IMR-90 (cell line): ENCODE data around the gene KIAA0825. TPM values are rescaled to one million over a fixed set of nuclear protein-coding genes. Genes with fewer than 3 reads are reported as not detected.
A peak's percentile ranks its signal among the peaks of the same experiment; 100 is the strongest.

Experiments used
- ATAC-seq: fragments of 200-7000 bp; cut with Tn5 transposase; 2 replicates; pipeline ENCODE4 v1.9.1; 2020; ENCODE audit warnings: low read depth, mild to moderate bottlenecking, moderate library complexity
- BruUV-seq: library from RNA; stranded (reverse); fragments of 400-500 nt; replicated peaks from 2 replicates; lab custom pipeline; 2021; lab: Mats Ljungman, UMichigan
- CTCF ChIA-PET: fragments of 300-600 bp; formaldehyde crosslinking; extraction: SDS; loops from one replicate; lab custom pipeline; 2021; ENCODE audit warnings: antibody characterized with exemption; lab: Yijun Ruan, JAX
- POLR2A ChIA-PET: fragments of 300-600 bp; sonication (Branson Sonifier 250); formaldehyde crosslinking; loops from one replicate; lab custom pipeline; 2022; ENCODE audit warnings: antibody characterized with exemption; ENCODE audit not compliant: unreplicated experiment; lab: Charles Lee
- DNase-seq: peaks from one replicate; pipeline ENCODE4 v3.0.0; 2013
- H2AFZ ChIP-seq: replicated peaks from 2 replicates; pipeline ENCODE3; 2013; ENCODE audit warnings: low read length, mild to moderate bottlenecking; ENCODE audit not compliant: poor library complexity
- H2AK5ac ChIP-seq: 2 replicates; pipeline ENCODE4 v1.6.1; 2013; ENCODE audit warnings: low read depth, low read length, inconsistent platforms
- H2AK9ac ChIP-seq: replicated peaks from 2 replicates; pipeline ENCODE3; 2013; ENCODE audit warnings: mild to moderate bottlenecking, low read depth, low read length, moderate library complexity; ENCODE audit not compliant: poor library complexity
- H2BK120ac ChIP-seq: 2 replicates; pipeline ENCODE4 v1.6.1; 2013; ENCODE audit warnings: low read depth, low read length, inconsistent platforms
- H2BK15ac ChIP-seq: 3 replicates; pipeline ENCODE4 v1.6.1; 2013; ENCODE audit warnings: low read depth, low read length, inconsistent platforms
- H2BK20ac ChIP-seq: 2 replicates; pipeline ENCODE4 v1.6.1; 2013; ENCODE audit warnings: low read depth, mild to moderate bottlenecking, inconsistent platforms, low read length, moderate library complexity
- H2BK5ac ChIP-seq: 2 replicates; pipeline ENCODE4 v1.6.1; 2013; ENCODE audit warnings: mild to moderate bottlenecking, low read depth, low read length, inconsistent platforms; ENCODE audit not compliant: poor library complexity, severe bottlenecking
- H3K14ac ChIP-seq: replicated peaks from 2 replicates; pipeline ENCODE4 v1.6.1; 2013; ENCODE audit warnings: low read depth, low read length, inconsistent platforms
- H3K18ac ChIP-seq: 2 replicates; pipeline ENCODE4 v1.6.1; 2013; ENCODE audit warnings: low read depth, low read length, control low read depth
- H3K23ac ChIP-seq: 2 replicates; pipeline ENCODE4 v1.6.1; 2013; ENCODE audit warnings: low read depth, low read length, inconsistent platforms
- H3K27ac ChIP-seq: 2 replicates; pipeline ENCODE4 v1.5.1; 2013; ENCODE audit warnings: mild to moderate bottlenecking, control low read depth, low read length; ENCODE audit not compliant: insufficient read depth
- H3K27me3 ChIP-seq: 2 replicates; pipeline ENCODE4 v1.6.1; 2013; ENCODE audit warnings: low read length; ENCODE audit not compliant: control insufficient read depth, insufficient read depth
- H3K36me3 ChIP-seq: 2 replicates; pipeline ENCODE4 v1.6.1; 2013; ENCODE audit warnings: low read length, mixed read lengths; ENCODE audit not compliant: control insufficient read depth, insufficient read depth
- H3K4ac ChIP-seq: 2 replicates; pipeline ENCODE4 v1.6.1; 2013; ENCODE audit warnings: low read depth, low read length, inconsistent platforms
- H3K4me1 ChIP-seq: 2 replicates; pipeline ENCODE4 v1.6.1; 2013; ENCODE audit warnings: low read length, mixed read lengths; ENCODE audit not compliant: control insufficient read depth, insufficient read depth
- H3K4me2 ChIP-seq: 2 replicates; pipeline ENCODE4 v1.6.1; 2013; ENCODE audit warnings: low read depth, mild to moderate bottlenecking, control low read depth, low read length, moderate library complexity
- H3K4me3 ChIP-seq: 2 replicates; pipeline ENCODE4 v1.5.1; 2013; ENCODE audit warnings: low read depth, mild to moderate bottlenecking, control low read depth, low read length, moderate library complexity; ENCODE audit not compliant: insufficient read depth
- H3K56ac ChIP-seq: 2 replicates; pipeline ENCODE4 v1.6.1; 2013; ENCODE audit warnings: low read length, inconsistent platforms; ENCODE audit not compliant: insufficient read depth; ENCODE audit errors: extremely low read depth
- H3K79me1 ChIP-seq, 2 experiments: 2 replicates each; pipeline ENCODE4 v1.6.1; 2013; ENCODE audit warnings: low read length in 2 of 2, inconsistent platforms in 1 of 2, low read depth in 1 of 2
- H3K9ac ChIP-seq: 2 replicates; pipeline ENCODE4 v1.6.1; 2013; ENCODE audit warnings: low read depth, low read length, control low read depth
- H3K9me1 ChIP-seq: 2 replicates; pipeline ENCODE4 v1.6.1; 2013; ENCODE audit warnings: low read length, inconsistent platforms; ENCODE audit not compliant: insufficient read depth
- H3K9me3 ChIP-seq: 2 replicates; pipeline ENCODE4 v1.6.1; 2013; ENCODE audit warnings: low read length; ENCODE audit not compliant: control insufficient read depth, insufficient read depth
- H4K20me1 ChIP-seq: 2 replicates; pipeline ENCODE4 v1.6.1; 2013; ENCODE audit warnings: low read length, inconsistent platforms; ENCODE audit not compliant: insufficient read depth
- H4K5ac ChIP-seq: 2 replicates; pipeline ENCODE4 v1.6.1; 2013; ENCODE audit warnings: mild to moderate bottlenecking, low read depth, low read length, control low read depth
- H4K8ac ChIP-seq, 2 experiments: 2 replicates each; pipeline ENCODE4 v1.6.1; 2013; ENCODE audit warnings: low read depth in 2 of 2, low read length in 2 of 2, control low read depth in 1 of 2, inconsistent platforms in 1 of 2
- H4K91ac ChIP-seq: 2 replicates; pipeline ENCODE4 v1.6.1; 2013; ENCODE audit warnings: low read depth, low read length, inconsistent platforms; ENCODE audit not compliant: insufficient read depth
- BHLHE40 ChIP-seq: fragments of 150-350 bp; IDR thresholded peaks from 2 replicates; pipeline ENCODE4 v1.6.1; 2016; ENCODE audit warnings: mild to moderate bottlenecking, low read depth, low read length
- CEBPB ChIP-seq: IDR thresholded peaks from 2 replicates; pipeline ENCODE4 v1.6.1; 2012; ENCODE audit warnings: low read depth, low read length, improper control_type of control experiment
- CHD1 ChIP-seq: IDR thresholded peaks from 2 replicates; pipeline ENCODE4 v1.6.1; 2012; ENCODE audit warnings: low read depth, low read length, improper control_type of control experiment
- FOS ChIP-seq: fragments of 150-350 bp; IDR thresholded peaks from 2 replicates; pipeline ENCODE4 v1.6.1; 2016; ENCODE audit warnings: low read depth, low read length
- MAFK ChIP-seq: IDR thresholded peaks from 2 replicates; pipeline ENCODE4 v1.6.1; 2012; ENCODE audit warnings: low read depth, low read length, improper control_type of control experiment
- MAZ ChIP-seq: IDR thresholded peaks from 2 replicates; pipeline ENCODE4 v1.6.1; 2012; ENCODE audit warnings: low read depth, mild to moderate bottlenecking, low read length, improper control_type of control experiment, moderate library complexity, borderline replicate concordance
- MXI1 ChIP-seq: IDR thresholded peaks from 2 replicates; pipeline ENCODE4 v1.6.1; 2012; ENCODE audit warnings: low read depth, mild to moderate bottlenecking, low read length, moderate library complexity, borderline replicate concordance
- NFE2L2 ChIP-seq: fragments of 150-350 bp; IDR thresholded peaks from 2 replicates; pipeline ENCODE4 v1.6.1; 2016; ENCODE audit warnings: low read depth, mild to moderate bottlenecking, low read length
- POLR2A ChIP-seq: IDR thresholded peaks from 2 replicates; pipeline ENCODE4 v1.6.1; 2012; ENCODE audit warnings: mild to moderate bottlenecking, low read depth, low read length
- RAD21 ChIP-seq: IDR thresholded peaks from 2 replicates; pipeline ENCODE4 v1.6.1; 2012; ENCODE audit warnings: low read length, improper control_type of control experiment
- RCOR1 ChIP-seq: IDR thresholded peaks from 2 replicates; pipeline ENCODE4 v1.6.1; 2012; ENCODE audit warnings: mild to moderate bottlenecking, low read length, improper control_type of control experiment; ENCODE audit not compliant: insufficient replicate concordance
- RFX5 ChIP-seq: IDR thresholded peaks from 2 replicates; pipeline ENCODE4 v1.8.0; 2012; ENCODE audit warnings: low read depth, mild to moderate bottlenecking, low read length, moderate library complexity
- SMC3 ChIP-seq: fragments of 150-350 bp; IDR thresholded peaks from 2 replicates; pipeline ENCODE4 v1.6.1; 2016; ENCODE audit warnings: low read depth, mild to moderate bottlenecking, antibody characterized with exemption, low read length, moderate library complexity
- dilution Hi-C: fragments of 300-500 bp; cut with HindIII; formaldehyde crosslinking; loops from one replicate; pipeline ENCODE4 v1.14.3; 2018; ENCODE audit warnings: low sequenced_read_pairs; ENCODE audit not compliant: unreplicated experiment
- in situ Hi-C: fragments of 300-500 bp; cut with MboI; formaldehyde crosslinking; loops from 3 replicates; pipeline ENCODE4 v1.14.3; 2019; ENCODE audit warnings: low sequenced_read_pairs, inconsistent platforms, mixed read lengths
- intact Hi-C: fragments of 100-400 bp; cut with micrococcal nuclease; formaldehyde crosslinking; loops from 2 replicates; pipeline ENCODE4 v1.10.0; 2022
- polyA plus RNA-seq, 3 experiments: library from polyadenylated mRNA; depleted of rRNA; stranded (reverse); fragments of >200 nt; gene quantifications; 2 replicates each; pipeline ENCODE4 v1.2.3, GENCODE V29; 2012; ENCODE audit warnings: low replicate concordance in 1 of 3
- total RNA-seq: library from RNA; depleted of rRNA; stranded (reverse); fragments of >200 nt; gene quantifications from 2 replicates; pipeline ENCODE4 v1.2.3, GENCODE V29; 2012
- TF ChIP-seq, protein P1 (sequence below): fragments of 150-350 bp; IDR thresholded peaks from 2 replicates; pipeline ENCODE4 v1.6.1; 2016; ENCODE audit warnings: low read depth, mild to moderate bottlenecking, low read length, moderate library complexity, borderline replicate concordance
- TF ChIP-seq, protein P2 (sequence below): conservative IDR thresholded peaks from 2 replicates; pipeline ENCODE4 v1.5.1; 2012; ENCODE audit warnings: mild to moderate bottlenecking, low read depth, low read length, improper control_type of control experiment
- TF ChIP-seq, protein P3 (sequence below): fragments of 150-350 bp; IDR thresholded peaks from 2 replicates; pipeline ENCODE4 v1.6.1; 2017; ENCODE audit warnings: mild to moderate bottlenecking, antibody characterized with exemption, low read length, low read depth

Gene KIAA0825
- total and polyA plus RNA-seq, 2 of the 4 experiments (the other 2 are of a cell fraction) = 0.46 to 1.8 TPM

DNA sequence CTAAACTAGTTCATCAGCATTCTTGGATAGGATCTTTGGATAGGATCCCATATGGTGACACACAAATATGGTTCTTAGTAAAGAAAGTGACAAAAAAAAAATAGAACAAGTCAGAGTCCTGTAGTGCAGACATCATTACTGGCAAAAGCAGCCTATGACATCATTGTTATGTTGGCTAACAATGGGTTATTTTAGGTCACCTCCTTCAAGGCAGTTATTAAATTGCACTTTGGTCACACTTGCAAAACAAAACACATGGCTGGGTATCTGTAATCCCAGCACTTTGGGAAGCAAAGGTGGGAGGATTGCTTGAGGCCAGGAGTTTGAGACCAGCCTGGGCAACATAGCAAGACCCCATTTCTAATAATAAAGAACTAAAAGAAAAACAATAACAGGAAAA lies 185.9 kb downstream of the KIAA0825 start:
- H4K20me1 ChIP-seq = no peaks in the 10 kb centered on the region
- POLR2A ChIA-PET = no interaction called here
- no peak overlapping the region for H2BK20ac ChIP-seq
- in situ Hi-C loops (no loop called here), intact Hi-C loops (no loop called here), dilution Hi-C loops (no loop called here)
- no peak overlapping the region for H4K5ac ChIP-seq
- ATAC-seq (no peak), DNase-seq (peak; percentile 49)
- no peak overlapping the region for H2AFZ ChIP-seq
- H3K18ac ChIP-seq = no peak overlapping the region
- no peak overlapping the region for H2BK120ac ChIP-seq
- H2BK5ac ChIP-seq = no peak overlapping the region
- H3K27me3 ChIP-seq = no peaks in the 10 kb centered on the region
- H3K4ac ChIP-seq = no peak overlapping the region
- CTCF ChIA-PET = interaction anchor here (1.2 kb wide), 1 partner anchor 15 kb away, joined by 3 read pairs; no protein-coding TSS in a partner anchor
- H3K4me1 ChIP-seq = no peaks in the 10 kb centered on the region
- no peak overlapping the region for H4K91ac ChIP-seq
- no peak overlapping the region for H2AK9ac ChIP-seq
- H2BK15ac ChIP-seq = no peak overlapping the region
- H3K79me1 ChIP-seq = no peaks in the 10 kb centered on the region
- H3K36me3 ChIP-seq = no peaks in the 10 kb centered on the region
- no TSS peak for BruUV-seq
- H3K56ac ChIP-seq = no peak overlapping the region
- H3K4me2 ChIP-seq = no peak overlapping the region
- no peak overlapping the region for H3K4me3 ChIP-seq
- no peak overlapping the region for H3K27ac ChIP-seq
- no peak overlapping the region for H3K9ac ChIP-seq
- TF ChIP-seq MAFK = no peak
- no peak for TF ChIP-seq SMC3
- no peak for TF ChIP-seq NFE2L2
- TF ChIP-seq CHD1 = no peak
- no peak for TF ChIP-seq CEBPB
- no peak for TF ChIP-seq RFX5
- TF ChIP-seq FOS = no peak
- TF ChIP-seq, protein P1, sequence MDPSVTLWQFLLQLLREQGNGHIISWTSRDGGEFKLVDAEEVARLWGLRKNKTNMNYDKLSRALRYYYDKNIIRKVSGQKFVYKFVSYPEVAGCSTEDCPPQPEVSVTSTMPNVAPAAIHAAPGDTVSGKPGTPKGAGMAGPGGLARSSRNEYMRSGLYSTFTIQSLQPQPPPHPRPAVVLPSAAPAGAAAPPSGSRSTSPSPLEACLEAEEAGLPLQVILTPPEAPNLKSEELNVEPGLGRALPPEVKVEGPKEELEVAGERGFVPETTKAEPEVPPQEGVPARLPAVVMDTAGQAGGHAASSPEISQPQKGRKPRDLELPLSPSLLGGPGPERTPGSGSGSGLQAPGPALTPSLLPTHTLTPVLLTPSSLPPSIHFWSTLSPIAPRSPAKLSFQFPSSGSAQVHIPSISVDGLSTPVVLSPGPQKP = no peak
- TF ChIP-seq RAD21 = no peak
- no peak for TF ChIP-seq BHLHE40
- TF ChIP-seq RCOR1 = no peak
- TF ChIP-seq POLR2A = no peak
- TF ChIP-seq MAZ = no peak
- TF ChIP-seq MXI1 = no peak
- TF ChIP-seq, protein P2, sequence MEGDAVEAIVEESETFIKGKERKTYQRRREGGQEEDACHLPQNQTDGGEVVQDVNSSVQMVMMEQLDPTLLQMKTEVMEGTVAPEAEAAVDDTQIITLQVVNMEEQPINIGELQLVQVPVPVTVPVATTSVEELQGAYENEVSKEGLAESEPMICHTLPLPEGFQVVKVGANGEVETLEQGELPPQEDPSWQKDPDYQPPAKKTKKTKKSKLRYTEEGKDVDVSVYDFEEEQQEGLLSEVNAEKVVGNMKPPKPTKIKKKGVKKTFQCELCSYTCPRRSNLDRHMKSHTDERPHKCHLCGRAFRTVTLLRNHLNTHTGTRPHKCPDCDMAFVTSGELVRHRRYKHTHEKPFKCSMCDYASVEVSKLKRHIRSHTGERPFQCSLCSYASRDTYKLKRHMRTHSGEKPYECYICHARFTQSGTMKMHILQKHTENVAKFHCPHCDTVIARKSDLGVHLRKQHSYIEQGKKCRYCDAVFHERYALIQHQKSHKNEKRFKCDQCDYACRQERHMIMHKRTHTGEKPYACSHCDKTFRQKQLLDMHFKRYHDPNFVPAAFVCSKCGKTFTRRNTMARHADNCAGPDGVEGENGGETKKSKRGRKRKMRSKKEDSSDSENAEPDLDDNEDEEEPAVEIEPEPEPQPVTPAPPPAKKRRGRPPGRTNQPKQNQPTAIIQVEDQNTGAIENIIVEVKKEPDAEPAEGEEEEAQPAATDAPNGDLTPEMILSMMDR = no peak
- TF ChIP-seq, protein P3, sequence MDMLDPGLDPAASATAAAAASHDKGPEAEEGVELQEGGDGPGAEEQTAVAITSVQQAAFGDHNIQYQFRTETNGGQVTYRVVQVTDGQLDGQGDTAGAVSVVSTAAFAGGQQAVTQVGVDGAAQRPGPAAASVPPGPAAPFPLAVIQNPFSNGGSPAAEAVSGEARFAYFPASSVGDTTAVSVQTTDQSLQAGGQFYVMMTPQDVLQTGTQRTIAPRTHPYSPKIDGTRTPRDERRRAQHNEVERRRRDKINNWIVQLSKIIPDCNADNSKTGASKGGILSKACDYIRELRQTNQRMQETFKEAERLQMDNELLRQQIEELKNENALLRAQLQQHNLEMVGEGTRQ = no peak
- no peak overlapping the region for H3K14ac ChIP-seq
- H3K9me1 ChIP-seq = no peaks in the 10 kb centered on the region
- no peak overlapping the region for H2AK5ac ChIP-seq
- H3K9me3 ChIP-seq = no peaks in the 10 kb centered on the region
- no peak overlapping the region for H3K23ac ChIP-seq
- no peak overlapping the region for H4K8ac ChIP-seq
